AG10803 (cell line): ENCODE measurements around the gene TRDMT1.

ENCODE experiments used
- DNase-seq: peaks from one replicate; pipeline ENCODE4 v3.0.0; 2010; ENCODE audit warnings: low read depth
- H3K4me3 ChIP-seq: 2 replicates; pipeline ENCODE4 v1.5.1; 2011; ENCODE audit warnings: mild to moderate bottlenecking, low read length, control low read depth
- CTCF ChIP-seq: conservative IDR thresholded peaks from 2 replicates; pipeline ENCODE4 v1.5.1; 2011; ENCODE audit warnings: mild to moderate bottlenecking, low read length, control low read depth, inconsistent platforms

The TRDMT1 gene

GRCh38 chr10:17231788-17232187 is 30.3 kb upstream of the TRDMT1 start:
- peak overlapping the region; percentile 99 for H3K4me3 ChIP-seq
- no peak for DNase-seq
- no peak for TF ChIP-seq CTCF

- DNase-seq, result peak; percentile 76
These were observed 28.7 kb upstream of the TRDMT1 start for GRCh38 chr10:17229967-17230682.

GRCh38 chr10:17229717-17229966 is 28.2 kb upstream of the TRDMT1 start:
- no peak for TF ChIP-seq CTCF
- DNase-seq, result no peak
- peak overlapping the region; percentile 99 for H3K4me3 ChIP-seq

More at GRCh38 chr10:17229967-17230682, 28.7 kb upstream of the TRDMT1 start:
- TF ChIP-seq CTCF, result no peak; the same call in 1 of the 2 replicates
- peak overlapping the region; percentile 99 for H3K4me3 ChIP-seq

- DNase-seq, result peak; percentile 95
These were observed 27.7 kb upstream of the TRDMT1 start for GRCh38 chr10:17229016-17229716.

GRCh38 chr10:17228091-17229015 is 26.9 kb upstream of the TRDMT1 start, which contains the start of gene VIM:
TSS of gene VIM (plus strand) at chr10:17228241. CDS start at chr10:17229423, 1,182 bp downstream.
- peak; percentile 98 for DNase-seq
- TF ChIP-seq CTCF, result no peak; the same call in 1 of the 2 replicates

More at GRCh38 chr10:17229016-17229716, 27.7 kb upstream of the TRDMT1 start:
- peak overlapping the region; percentile 99 for H3K4me3 ChIP-seq
- TF ChIP-seq CTCF, result no peak

GRCh38 chr10:17227367-17228090 is 26.1 kb upstream of the TRDMT1 start:
- peak; percentile 54 for DNase-seq
- peak; percentile 44 for TF ChIP-seq CTCF
- peak overlapping the region; percentile 99 for H3K4me3 ChIP-seq

More at GRCh38 chr10:17228091-17229015, 26.9 kb upstream of the TRDMT1 start, which contains the start of gene VIM:
- H3K4me3 ChIP-seq, result peak within 1 kb of the TSS; percentile 99
